ENCODE results near the gene VSX1.

GRCh38 chr20:25125636-25126035 is 43.7 kb upstream of the VSX1 start:
- no peak for TF ChIP-seq CTCF (conservative IDR thresholded peaks at IDR 0.05 in 1 of 2, IDR thresholded peaks at IDR 0.05 in 1 of 2; ENCODE audit: low read depth in 1 of 2, low read length in 2 of 2)
- no peak for TF ChIP-seq EZH2 (IDR thresholded peaks at IDR 0.05; ENCODE audit: low read length, missing control alignments)
